ENCODE measurements around the gene RBM6. TPM values are rescaled to one million over a fixed set of nuclear protein-coding genes. Genes with fewer than 3 reads are reported as not detected.

RBM6 gene
- total RNA-seq, 2 donors from 2014 or later, result 123 to 146 TPM

GRCh38 chr3:49968346-49968745, 28.4 kb downstream of the RBM6 start:
- Histone ChIP-seq H3K9me3 (no peaks in the 10 kb centered on the region), H3K27me3 (no peaks in the 10 kb centered on the region), H3K4me1 (peaks cover 17% of the 10 kb centered on the region), H3K36me3 (replicated peaks in 1 of 2; ENCODE audit: insufficient read depth in 1 of 2, low read depth in 2 of 2) (peaks cover 0 to 7% of the 10 kb centered on the region in 2 donors), H3K4me3 (no peak overlapping the region), H3K27ac (no peak overlapping the region)
- DNase-seq (no peak), ATAC-seq (no peak)
- WGBS, 2 donors, result 90% methylated on average over 8 of the region's 8 CpGs
- TF ChIP-seq CTCF (IDR thresholded peaks at IDR 0.05) (no peak), POLR2A (IDR thresholded peaks at IDR 0.05) (no peak)
- intact Hi-C loops (cut with DNase I), result no loop called here

GRCh38 chr3:49972656-49973055, 32.7 kb downstream of the RBM6 start:
- Histone ChIP-seq H3K4me3 (no peak overlapping the region), H3K27ac (no peak overlapping the region), H3K27me3 (no peaks in the 10 kb centered on the region), H3K9me3 (no peaks in the 10 kb centered on the region), H3K4me1 (no peaks in the 10 kb centered on the region), H3K36me3 (replicated peaks in 1 of 2; ENCODE audit: insufficient read depth in 1 of 2, low read depth in 2 of 2) (peaks cover 0 to 9% of the 10 kb centered on the region in 2 donors)
- ATAC-seq (no peak), DNase-seq (no peak)
- WGBS, 2 donors, result 92 to 93% methylated on average over 10 of the region's 10 CpGs
- no peak for TF ChIP-seq CTCF (IDR thresholded peaks at IDR 0.05)
- TF ChIP-seq POLR2A (IDR thresholded peaks at IDR 0.05), result no peak
- intact Hi-C loops (cut with DNase I), result no loop called here

- H3K36me3 ChIP-seq (replicated peaks in 1 of 2; ENCODE audit: insufficient read depth in 1 of 2, low read depth in 2 of 2), result peaks cover 0 to 9% of the 10 kb centered on the region in 2 donors
- no peak overlapping the region for H3K4me3 ChIP-seq
- TF ChIP-seq CTCF (IDR thresholded peaks at IDR 0.05), result no peak
- TF ChIP-seq POLR2A (IDR thresholded peaks at IDR 0.05), result no peak
- no peaks in the 10 kb centered on the region for H3K4me1 ChIP-seq
- H3K27ac ChIP-seq, result no peak overlapping the region
- DNase-seq (no peak), ATAC-seq (no peak)
- intact Hi-C loops (cut with DNase I), result no loop called here
- WGBS, 2 donors, result 90% methylated on average over 2 of the region's 2 CpGs
- no peaks in the 10 kb centered on the region for H3K9me3 ChIP-seq
- no peaks in the 10 kb centered on the region for H3K27me3 ChIP-seq
Observed at GRCh38 chr3:49976942-49977341, 37.0 kb downstream of the RBM6 start.

- DNase-seq, result no peak
- peaks cover 0 to 4% of the 10 kb centered on the region in 2 donors for H3K36me3 ChIP-seq (replicated peaks in 1 of 2; ENCODE audit: insufficient read depth in 1 of 2, low read depth in 2 of 2)
Observed at GRCh38 chr3:49984394-49984793, 44.4 kb downstream of the RBM6 start.

More at GRCh38 chr3:49984394-49984793, 44.4 kb downstream of the RBM6 start:
- Histone ChIP-seq H3K9me3 (no peaks in the 10 kb centered on the region), H3K27me3 (no peaks in the 10 kb centered on the region), H3K4me3 (no peak overlapping the region), H3K27ac (no peak overlapping the region), H3K4me1 (no peaks in the 10 kb centered on the region)
- intact Hi-C loops (cut with DNase I), result no loop called here
- no peak for TF ChIP-seq CTCF (IDR thresholded peaks at IDR 0.05)
- TF ChIP-seq POLR2A (IDR thresholded peaks at IDR 0.05), result no peak
- ATAC-seq, result no peak
- WGBS, 2 donors, result 34 to 86% methylated on average over 13 of the region's 13 CpGs

All from body of pancreas (tissue), 4 donors.